ENCODE data around the gene GAS2L2.
A peak's percentile ranks its signal among the peaks of the same experiment; 100 is the strongest.

The GAS2L2 gene

DNA sequence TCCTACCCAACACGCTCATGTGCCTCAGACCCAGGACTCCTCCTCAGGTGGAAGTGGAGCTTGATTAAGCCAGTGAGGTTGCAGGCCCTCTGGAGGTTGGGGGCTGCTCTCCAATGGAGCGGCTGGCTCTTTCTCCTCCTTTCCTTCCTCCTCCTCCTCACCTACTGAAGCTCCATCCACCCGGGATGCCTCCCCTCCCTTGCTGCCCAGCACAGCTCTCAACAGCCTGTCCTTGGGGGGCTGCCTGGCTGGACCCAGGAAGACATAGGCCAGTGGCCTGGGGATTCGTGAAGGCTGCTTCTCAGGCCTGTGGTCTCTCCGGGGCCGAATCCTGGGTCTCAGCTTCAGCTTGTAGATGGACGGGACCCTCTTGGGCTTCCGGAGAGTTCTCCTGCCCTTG lies 8.2 kb downstream of the GAS2L2 start:
- no peak for DNase-seq

DNA sequence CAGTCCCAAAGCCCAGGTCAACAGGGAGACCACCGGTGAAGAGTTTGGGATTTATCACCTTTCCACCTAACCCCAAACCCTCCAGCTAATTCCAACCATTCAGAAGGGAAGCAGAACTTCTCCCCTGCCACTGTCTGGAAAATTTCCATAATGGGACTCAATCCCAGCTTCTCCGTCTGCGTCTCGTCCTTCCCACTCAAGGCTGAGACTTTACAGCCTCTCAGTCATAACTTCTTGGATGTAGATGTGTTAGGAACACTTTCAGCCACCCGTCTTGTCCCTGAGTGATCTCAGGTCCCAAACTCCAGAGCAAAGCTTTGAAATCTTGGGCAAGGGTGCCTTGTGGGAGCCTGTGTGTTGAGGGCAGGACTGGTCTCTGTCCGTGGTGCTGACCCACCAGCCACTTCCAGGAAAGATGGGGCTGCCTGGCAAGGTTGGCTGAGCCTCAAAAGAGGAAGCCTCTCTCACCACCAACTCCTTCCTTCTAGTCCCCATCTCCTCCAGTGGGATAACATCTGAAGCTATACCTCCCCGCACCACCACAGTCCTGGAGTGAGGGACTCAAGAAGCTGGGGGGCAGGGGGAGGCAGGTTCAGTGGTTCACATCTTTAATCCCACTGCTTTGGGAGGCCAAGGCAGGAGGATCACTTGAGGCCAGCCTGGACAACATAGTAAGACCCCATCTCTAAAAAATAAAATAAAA lies 9.3 kb downstream of the GAS2L2 start:
- peak; percentile 29 for DNase-seq

DNA sequence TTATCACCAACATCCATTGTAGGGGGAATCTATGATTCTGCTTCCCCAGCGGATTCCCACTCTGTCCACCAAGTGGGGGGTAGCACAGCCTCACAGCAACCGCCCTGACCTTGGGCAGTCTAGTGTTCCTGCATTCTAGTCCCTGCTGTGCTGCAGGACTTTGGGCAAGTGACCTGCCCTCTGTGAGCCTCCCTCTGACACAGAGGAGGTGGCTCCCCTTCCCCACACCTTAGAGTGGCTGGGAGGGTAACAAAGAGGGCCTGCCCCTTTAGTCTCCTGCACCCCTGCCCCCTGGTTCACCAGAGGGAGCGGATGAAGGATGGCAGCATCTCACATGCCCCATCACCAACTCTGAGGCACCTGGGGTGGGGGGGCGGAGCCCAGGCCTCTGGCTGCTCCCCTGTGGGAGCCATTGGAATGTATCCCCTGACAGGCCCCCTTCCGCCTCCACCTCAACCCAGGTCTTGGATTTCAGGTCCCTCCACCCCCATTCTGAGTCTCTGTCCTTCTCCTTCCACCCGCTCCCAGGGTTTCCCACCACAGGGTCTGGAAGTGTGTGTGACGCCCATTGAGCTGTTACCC lies 10.1 kb downstream of the GAS2L2 start:
- DNase-seq, result no peak

DNA sequence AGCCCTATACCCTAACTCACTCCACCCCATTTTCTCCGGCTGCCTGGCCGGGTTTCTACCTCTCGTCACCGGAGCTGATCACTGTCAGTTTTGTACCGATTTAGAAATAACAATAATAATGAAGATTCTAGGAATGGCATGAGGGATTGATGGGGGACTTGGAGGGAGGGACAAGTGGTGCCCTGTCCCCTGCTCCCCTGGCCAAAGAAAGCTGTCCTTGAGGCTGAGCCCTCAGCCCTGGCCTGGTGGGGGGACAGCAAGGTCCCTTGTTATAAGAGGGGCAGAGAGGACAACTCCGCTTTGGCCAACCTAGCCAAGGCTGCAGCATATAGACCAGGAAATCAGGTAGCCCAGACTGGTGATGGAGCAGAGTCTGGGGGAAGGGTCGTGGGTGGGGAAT lies 10.5 kb downstream of the GAS2L2 start:
- no peak for DNase-seq

DNA sequence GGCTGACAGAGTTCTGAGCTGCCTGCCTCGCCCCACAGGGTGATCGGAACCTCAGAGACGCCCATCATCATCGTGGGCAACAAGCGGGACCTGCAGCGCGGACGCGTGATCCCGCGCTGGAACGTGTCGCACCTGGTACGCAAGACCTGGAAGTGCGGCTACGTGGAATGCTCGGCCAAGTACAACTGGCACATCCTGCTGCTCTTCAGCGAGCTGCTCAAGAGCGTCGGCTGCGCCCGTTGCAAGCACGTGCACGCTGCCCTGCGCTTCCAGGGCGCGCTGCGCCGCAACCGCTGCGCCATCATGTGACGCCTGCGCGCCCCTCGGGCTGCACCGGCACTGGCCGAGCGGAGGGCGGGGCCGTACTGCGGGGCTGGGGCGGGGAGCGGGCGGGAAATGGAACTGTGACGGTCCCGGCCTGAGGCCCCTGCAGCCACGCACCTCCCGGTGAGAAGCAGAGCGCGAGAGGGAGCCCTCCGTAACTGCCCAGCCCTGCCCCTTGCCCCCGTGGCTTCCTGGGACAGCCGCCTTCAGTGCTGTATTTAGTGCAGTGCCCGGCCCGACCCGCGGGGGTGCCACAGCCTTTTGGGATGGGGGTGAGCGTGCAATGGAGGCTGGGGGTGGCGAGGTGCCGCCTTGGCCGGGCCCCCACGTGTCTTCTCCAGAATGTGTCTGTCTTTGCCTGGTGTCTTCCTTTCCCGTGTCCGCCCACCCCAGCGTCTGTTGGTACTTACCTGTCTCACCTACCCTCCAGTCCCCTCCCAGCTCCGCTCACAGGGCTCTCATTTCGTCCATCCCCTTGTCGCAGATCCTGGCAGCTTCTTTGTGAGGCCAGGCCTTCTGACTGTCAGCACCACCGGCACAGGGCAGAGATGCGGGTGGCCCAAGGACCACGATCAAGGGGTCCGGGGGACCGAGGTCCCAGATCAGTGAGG lies 11.8 kb downstream of the GAS2L2 start:
- DNase-seq, result no peak

DNA sequence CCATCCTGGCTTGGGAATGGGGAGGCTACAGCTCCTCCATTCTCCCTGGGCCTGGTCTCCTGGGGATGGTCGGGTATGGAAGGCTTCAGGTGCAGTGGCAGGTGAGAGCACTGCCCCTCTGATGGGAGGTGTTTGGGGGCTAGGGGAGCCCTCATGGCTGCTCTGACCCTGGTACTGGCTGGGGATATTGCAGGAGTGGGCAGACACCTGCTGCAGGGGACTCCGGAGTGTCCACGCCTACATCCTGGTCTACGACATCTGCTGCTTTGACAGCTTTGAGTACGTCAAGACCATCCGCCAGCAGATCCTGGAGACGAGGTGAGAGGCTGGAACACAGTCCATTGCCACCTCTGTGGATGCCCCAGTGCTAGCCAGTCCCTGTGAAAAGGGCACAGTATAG lies 12.8 kb downstream of the GAS2L2 start:
- no peak for DNase-seq

DNA sequence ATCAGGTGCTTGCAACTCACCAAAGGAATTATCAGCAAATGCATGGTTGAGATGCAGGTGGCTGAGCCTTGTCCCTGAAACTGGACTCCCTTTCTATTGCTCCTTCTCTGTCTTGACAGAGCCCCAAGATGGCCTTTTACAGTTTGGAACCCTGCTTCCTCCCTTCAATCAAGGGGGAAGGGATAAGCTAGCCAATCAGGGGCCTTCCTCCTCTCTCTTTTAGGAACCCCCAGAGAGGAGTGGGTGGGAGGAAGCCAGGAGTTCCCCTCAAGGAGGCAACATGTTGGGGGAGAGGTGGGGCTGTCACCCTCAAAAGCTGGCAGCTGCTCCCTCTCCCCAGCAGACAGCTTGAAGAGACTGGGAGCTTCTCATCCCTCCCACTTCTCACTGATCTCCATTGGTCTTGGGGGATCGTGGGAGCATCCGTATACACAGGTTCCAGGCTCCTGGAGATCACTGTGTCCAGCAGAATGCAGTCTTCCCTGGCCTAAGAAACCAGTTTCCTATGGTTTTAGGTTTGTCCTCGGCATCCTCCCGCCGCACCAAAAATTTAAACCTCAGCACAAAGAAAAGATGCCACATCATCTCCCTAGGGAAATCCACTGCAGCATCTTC lies 14.4 kb downstream of the GAS2L2 start:
- no peak for DNase-seq

DNA sequence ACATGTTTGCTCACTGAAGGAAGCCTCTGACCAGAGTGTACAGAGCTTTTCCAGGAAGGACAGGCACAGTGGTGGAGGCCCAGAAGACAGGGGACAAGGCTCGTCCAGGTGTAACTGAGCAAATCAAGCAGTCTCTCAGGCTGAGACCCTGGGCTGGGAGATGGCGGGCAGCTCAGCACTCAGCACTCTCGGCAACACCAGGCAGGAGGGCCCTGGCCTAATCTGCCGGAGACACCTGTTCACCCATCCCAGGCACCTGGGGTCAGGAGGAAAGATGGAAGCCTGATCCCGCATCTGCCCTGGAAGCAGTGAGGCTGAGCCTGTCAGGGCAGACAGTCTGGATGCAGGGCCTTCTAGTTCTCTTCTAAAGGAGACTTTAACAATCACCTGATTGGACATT lies 16.8 kb downstream of the GAS2L2 start:
- no peak for DNase-seq

DNA sequence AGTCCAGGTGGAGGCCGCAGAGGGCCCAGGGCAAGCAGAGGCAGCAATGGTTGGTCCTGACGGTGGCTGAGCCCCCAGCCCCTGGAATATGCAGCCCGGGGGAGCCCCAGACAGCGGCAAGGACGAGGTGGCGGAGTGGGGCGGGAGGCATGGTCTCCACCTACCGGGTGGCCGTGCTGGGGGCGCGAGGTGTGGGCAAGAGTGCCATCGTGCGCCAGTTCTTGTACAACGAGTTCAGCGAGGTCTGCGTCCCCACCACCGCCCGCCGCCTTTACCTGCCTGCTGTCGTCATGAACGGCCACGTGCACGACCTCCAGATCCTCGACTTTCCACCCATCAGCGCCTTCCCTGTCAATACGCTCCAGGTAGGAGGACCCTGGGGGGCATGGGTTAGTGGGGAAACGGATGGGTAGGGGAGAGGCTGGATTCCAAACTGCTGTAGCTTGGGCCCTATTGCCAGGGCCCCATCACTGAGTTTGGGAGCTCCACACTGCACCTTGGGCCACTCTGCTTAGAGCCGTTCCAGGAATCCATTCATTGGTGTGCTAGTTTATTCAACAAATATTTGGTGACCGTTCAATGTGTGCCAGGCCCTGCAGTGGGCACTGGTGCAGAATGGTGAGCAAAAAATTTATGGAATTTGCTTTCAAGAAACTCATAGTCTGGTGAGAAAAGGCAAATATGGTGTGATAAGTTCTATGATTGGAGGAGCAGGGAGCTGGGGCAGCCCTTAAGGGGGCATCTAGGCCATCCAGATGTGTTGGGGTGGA lies 17.8 kb downstream of the GAS2L2 start:
- DNase-seq, result no peak

DNA sequence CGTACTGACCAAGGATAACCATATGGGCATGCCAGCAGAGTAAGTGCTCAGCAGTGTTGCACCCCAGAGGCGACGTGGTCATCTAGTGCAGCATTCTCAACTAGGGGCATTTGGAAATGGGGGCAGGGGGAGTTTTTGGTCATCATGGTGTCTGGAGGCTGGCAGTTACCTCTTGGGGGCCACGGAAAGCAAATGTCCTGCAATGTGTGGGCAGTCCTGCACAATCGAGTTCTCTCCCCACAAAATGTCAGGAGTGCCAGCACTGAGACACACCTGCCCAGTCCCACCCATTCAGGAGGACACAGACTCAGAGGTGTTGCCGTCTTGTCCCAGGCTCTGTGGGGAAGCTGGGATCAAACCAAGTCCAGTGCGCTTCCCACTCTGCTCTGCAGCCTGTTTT lies 18.6 kb downstream of the GAS2L2 start:
- no peak for DNase-seq

DNA sequence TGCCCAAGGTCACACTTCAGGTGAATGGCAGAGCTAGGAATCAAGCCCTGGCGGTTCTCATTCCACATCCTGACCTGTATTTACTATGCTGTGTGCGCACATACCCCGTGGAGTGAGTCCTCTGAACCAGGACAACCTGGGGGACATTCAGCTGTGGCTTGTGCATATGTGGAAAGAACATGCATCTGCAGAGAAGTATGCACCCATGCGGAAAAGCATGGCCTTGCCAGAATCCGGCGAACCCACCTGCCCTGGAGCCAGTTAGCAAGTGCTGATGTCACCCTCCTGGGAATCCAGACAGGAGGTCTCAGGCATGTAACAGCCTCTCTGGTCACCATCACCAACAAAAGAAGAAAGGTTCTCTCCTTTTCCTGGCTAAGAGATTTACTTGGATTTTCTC lies 19.7 kb downstream of the GAS2L2 start:
- no peak for DNase-seq

DNA sequence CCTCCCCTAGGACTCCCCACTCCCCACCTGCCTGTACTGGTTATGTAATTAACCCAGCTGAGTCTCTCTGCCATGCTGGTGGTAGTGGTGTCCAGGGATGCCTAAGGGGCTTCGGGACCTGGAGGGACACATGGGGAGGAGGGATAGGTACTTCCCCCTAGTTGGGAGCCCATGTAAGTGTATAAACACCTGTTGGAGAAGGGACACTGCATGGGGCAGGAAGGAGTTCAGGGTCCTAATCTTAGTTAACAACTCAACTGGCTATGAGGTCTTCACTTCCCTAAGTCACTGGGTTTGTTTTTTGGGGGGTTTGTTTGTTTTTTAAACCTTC lies 20.3 kb downstream of the GAS2L2 start:
- DNase-seq, result no peak

DNA sequence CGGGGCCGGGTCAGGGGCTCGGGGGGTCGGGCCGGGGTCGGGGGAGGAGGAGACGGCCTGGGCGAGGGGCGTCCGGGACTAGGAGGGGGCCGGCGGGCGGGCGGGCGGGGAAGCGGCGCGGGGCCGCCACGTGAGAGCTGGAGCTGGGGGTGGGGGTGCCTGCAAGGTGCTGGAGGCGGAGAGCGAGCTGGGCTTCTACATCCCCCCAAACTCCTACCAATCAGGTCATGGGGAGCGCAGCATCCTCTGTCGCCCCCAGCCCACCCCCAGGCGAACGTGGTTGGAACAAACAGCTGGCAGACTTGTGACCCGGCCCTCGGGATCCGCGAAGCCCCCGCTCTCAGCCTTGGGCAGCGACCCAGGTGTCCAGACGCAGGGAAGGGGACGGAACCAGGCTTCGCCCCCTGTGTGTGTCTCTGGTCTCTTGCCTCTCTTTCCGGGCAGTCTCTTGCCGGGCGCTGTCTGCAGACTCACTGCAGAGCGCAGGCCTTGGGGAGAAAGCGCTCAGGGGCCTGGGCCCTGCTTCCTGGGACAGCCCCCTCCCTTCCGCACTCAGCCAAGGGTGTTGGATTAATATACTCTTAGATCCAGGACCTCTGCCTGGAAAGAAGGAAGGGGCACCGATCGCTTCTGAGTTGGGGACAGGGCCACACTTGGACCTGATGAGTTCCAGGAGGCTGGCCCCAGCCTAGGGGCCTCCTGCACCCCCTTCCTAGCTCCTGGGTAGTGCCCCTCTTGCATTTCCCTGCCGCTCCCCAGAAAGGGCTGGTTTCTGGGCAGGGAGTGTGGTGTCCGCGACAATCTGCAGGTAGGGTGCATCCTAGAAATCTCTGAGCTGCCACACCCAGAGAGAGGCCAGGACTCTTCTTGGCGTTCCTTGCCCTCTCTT lies 20.9 kb downstream of the GAS2L2 start:
- no peak for DNase-seq

DNA sequence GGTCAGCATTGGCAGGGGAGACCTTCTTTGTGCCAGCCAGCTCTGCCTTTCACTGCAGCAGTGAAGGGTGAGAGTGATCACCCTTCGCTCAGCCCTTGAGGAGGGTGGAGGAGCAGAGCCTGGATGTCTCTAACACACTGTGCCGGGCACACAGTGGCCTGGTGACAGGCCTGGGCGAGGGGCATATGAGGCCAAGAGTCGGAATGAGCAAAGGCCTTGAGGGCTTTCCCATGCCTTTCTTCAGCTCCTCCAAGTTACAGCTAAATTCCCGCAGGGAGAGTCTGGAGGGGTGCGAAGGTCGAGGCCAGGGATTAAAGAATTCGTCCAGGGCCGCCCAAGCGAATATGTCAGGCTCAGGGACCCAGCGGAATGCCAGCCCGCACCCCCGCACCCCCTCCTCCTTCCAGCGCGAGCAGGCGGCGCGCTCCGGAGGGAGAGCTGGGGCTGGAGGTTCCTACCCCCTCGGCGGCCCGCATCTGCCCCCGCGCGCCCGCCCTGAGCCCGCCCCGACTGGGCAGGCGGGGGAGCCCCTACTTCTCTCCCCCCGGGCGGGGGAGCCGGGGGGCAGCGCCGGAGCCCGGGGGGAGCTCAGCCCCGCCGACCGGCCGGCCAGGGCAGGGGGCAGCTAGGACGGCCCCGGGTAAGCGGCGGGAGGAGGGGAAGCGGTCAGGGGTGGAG lies 21.7 kb downstream of the GAS2L2 start, which contains the start of gene RASL10B:
Gene RASL10B, plus strand, starts transcription at position 401 of the 678 bp plus-strand sequence. CDS start 3,546 bp downstream, outside the sequence.
- DNase-seq, result peak; percentile 45

DNA sequence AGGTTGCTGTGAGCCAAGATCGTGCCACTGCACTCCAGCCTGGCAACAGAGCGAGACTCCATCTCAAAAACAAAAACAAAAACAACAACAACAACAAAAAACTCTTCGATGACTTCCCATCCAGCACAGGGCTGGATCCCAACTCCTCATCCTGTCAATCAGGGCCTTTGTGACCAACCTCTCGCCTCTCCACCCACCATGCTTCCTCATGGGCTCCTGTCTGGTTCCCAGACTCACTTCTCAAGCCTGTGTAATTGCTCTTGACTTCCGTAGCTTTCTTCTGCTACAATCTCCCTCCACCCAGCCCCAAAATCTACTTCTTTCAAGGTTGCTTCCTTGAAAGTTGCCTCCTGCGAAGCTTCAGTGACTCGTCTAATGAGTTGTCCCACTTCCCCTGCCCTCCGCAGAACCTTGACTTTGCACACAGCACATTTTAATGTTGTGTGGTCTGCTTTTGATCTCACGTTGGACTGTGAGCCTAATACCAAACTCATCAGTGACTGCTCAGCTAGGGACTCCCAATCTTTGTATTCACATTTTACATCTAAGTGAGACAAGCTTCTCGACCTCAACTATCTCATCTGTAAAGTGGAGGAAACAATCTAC lies 22.5 kb downstream of the GAS2L2 start:
- peak; percentile 37 for DNase-seq

DNA sequence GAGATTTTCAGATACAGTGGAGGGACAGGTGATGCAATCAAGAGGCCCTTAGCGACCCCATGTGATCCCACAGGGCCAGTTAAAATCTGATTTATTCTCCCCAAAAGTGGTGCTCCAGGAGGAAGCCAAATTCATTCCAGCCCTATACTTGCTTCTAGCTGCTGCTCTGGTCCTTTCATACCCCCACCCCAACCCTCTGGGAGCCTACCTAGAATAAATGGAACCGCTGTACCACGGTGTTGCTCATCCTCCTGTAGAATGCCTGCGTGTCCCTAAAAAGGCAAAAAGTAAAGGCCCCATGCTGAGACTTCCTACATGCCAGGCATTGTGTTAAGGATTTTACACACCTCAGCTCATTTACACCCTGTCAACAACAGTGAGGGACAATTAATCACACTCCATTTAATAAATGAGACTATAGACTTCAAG lies 23.6 kb downstream of the GAS2L2 start:
- DNase-seq, result peak; percentile 42

DNA sequence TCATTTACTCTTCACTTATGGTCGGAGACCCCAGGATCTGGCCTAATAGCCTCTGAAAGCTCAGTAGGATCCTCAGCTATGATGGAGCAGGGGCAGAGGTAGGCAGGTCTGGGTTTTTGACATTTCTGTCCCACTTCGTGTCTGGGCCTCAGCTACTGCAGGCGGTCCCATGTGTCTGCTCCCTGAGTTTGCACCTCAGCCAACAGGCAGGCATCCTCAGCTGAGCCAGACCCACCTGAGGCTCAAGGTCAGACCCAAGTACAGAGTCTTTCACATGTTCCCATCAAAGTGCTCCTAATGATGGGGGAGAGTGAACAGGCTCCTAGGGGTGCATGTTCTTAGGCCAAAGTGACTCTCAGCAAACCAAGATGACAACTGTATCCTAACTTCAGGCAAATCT lies 24.5 kb downstream of the GAS2L2 start:
- no peak for DNase-seq

DNA sequence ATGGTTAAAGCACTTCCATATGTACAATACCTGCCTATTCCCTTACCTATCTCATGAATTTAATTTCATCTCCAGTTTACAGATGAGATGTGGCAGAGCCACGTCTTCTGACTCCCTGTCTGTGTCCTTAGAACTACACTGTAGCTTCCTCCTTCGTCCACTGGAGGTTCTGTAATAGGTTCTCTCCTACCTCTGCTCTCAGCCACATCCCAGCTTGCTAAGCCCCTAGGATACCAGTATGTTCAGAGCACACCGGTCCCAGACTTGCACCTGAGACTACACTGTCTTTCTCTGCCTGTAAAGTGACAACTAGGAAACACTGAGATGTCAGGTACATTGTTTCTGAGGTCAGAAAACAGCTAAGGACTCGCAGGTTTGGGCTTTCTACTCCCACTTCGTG lies 25.4 kb downstream of the GAS2L2 start:
- DNase-seq, result no peak

DNA sequence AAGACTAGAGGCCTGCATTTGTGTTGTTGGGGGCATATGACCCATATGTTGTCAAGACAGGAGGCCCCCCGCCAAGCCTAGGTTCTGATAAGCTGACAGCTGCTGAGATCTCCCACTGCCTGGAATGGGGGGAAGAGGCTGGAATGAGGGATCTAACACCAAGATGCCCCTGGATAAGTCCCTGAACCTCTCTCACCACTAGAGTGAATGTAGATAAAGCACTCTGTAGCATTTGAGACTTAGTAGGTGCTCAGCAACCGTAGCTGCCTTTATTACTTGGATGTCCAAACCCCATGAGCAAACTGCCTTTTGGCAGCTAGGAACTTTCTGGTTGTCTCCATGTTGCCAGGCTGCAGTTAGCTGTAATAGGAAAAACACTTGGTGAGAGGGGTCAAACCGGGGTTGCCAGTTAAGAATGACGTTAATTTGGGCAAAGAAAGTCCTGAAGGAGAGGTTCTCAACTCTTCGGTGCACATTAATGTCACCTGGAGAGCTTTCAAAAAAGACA lies 26.0 kb downstream of the GAS2L2 start:
- no peak for DNase-seq

Data from fibroblast of skin of right quadriceps (primary cell).